GM19467 (cell line): ENCODE measurements around the gene ABCG8.

ENCODE experiments used
- ATAC-seq: cut with Tn5 transposase; IDR thresholded peaks from one replicate; pipeline ENCODE4 v1.9.1; 2021; ENCODE audit warnings: mild to moderate bottlenecking, moderate library complexity; ENCODE audit not compliant: unreplicated experiment

ABCG8 gene

GRCh38 chr2:43855292-43855691, 16.5 kb downstream of the ABCG8 start:
- no peak for ATAC-seq

- no peak for ATAC-seq
These were observed 33.4 kb downstream of the ABCG8 start for GRCh38 chr2:43872151-43872550.

- no peak for ATAC-seq
These were observed 36.1 kb downstream of the ABCG8 start for GRCh38 chr2:43874776-43875451.

- peak; percentile 69 for ATAC-seq
These were observed 39.2 kb downstream of the ABCG8 start for GRCh38 chr2:43877782-43878464.

- ATAC-seq: no peak
These were observed 40.5 kb downstream of the ABCG8 start for GRCh38 chr2:43879261-43879660.

GRCh38 chr2:43880471-43880870, 41.7 kb downstream of the ABCG8 start:
- ATAC-seq: no peak

GRCh38 chr2:43880952-43881351, 42.2 kb downstream of the ABCG8 start:
- no peak for ATAC-seq

GRCh38 chr2:43882312-43882711, 43.5 kb downstream of the ABCG8 start:
- no peak for ATAC-seq

- no peak for ATAC-seq
These were observed 45.9 kb downstream of the ABCG8 start for GRCh38 chr2:43884689-43885088.

- ATAC-seq: no peak
These were observed 46.4 kb downstream of the ABCG8 start for GRCh38 chr2:43885132-43885632.

GRCh38 chr2:43887176-43887575, 48.4 kb downstream of the ABCG8 start:
- ATAC-seq: no peak

GRCh38 chr2:43889416-43889815, 50.6 kb downstream of the ABCG8 start:
- ATAC-seq: no peak

- no peak for ATAC-seq
These were observed 52.1 kb downstream of the ABCG8 start for GRCh38 chr2:43890855-43891254.

- ATAC-seq: no peak
These were observed 56.0 kb downstream of the ABCG8 start for GRCh38 chr2:43894743-43895142.

- ATAC-seq: no peak
These were observed 58.1 kb downstream of the ABCG8 start for GRCh38 chr2:43896906-43897305.

GRCh38 chr2:43897492-43897891, 58.7 kb downstream of the ABCG8 start:
- no peak for ATAC-seq

- no peak for ATAC-seq
These were observed 59.5 kb downstream of the ABCG8 start for GRCh38 chr2:43898134-43898837.

- ATAC-seq: no peak
These were observed 60.1 kb downstream of the ABCG8 start for GRCh38 chr2:43898838-43899346.

GRCh38 chr2:43899589-43899988, 60.8 kb downstream of the ABCG8 start:
- no peak for ATAC-seq

- ATAC-seq: no peak
These were observed 66.6 kb downstream of the ABCG8 start for GRCh38 chr2:43905371-43905803.

GRCh38 chr2:43905871-43906270, 67.1 kb downstream of the ABCG8 start:
- ATAC-seq: no peak
